ENCODE data around the gene KIF23. TPM values are rescaled to one million over a fixed set of nuclear protein-coding genes. Genes with fewer than 3 reads are reported as not detected.

KIF23 gene
- polyA plus RNA-seq, 1 donor = 15.9 TPM

- WGBS (ENCODE audit: insufficient coverage, low lambda C conversion rate) = no CpG with 5 or more reads among the region's 32 CpGs
- peak overlapping the region; percentile 77 for H3K4me3 ChIP-seq (ENCODE audit: low read length)
- no peaks in the 10 kb centered on the region for H3K9me3 ChIP-seq (ENCODE audit: control insufficient read depth, low read depth, low read length)
- H3K4me1 ChIP-seq (ENCODE audit: control insufficient read depth, insufficient read depth, low read length) = peaks cover 14% of the 10 kb centered on the region
- H3K27ac ChIP-seq (ENCODE audit: low read length) = peak overlapping the region; percentile 92
- no peaks in the 10 kb centered on the region for H3K27me3 ChIP-seq (ENCODE audit: control insufficient read depth, insufficient read depth, low read length)
- DNase-seq = no peak
- H3K36me3 ChIP-seq (ENCODE audit: control insufficient read depth, insufficient read depth, low read length) = peaks cover 23% of the 10 kb centered on the region
Observed at GRCh38 chr15:69451951-69452691, 38.0 kb downstream of the KIF23 start.

- H3K4me3 ChIP-seq (ENCODE audit: low read length) = peak within 1 kb of the TSS; percentile 77
- DNase-seq = peak; percentile 96 to 97
- WGBS (ENCODE audit: insufficient coverage, low lambda C conversion rate) = no CpG with 5 or more reads among the region's 77 CpGs
- no peaks in the 10 kb centered on the region for H3K27me3 ChIP-seq (ENCODE audit: control insufficient read depth, insufficient read depth, low read length)
- peaks cover 14% of the 10 kb centered on the region for H3K4me1 ChIP-seq (ENCODE audit: control insufficient read depth, insufficient read depth, low read length)
- H3K27ac ChIP-seq (ENCODE audit: low read length) = peak within 1 kb of the TSS; percentile 92
- H3K36me3 ChIP-seq (ENCODE audit: control insufficient read depth, insufficient read depth, low read length) = peaks cover 27% of the 10 kb centered on the region
- H3K9me3 ChIP-seq (ENCODE audit: control insufficient read depth, low read depth, low read length) = no peaks in the 10 kb centered on the region
Observed at GRCh38 chr15:69452692-69453521, 38.8 kb downstream of the KIF23 start, which contains the start of gene RPLP1. Gene RPLP1 (plus strand): TSS chr15:69452818. CDS start chr15:69452949, 131 bp downstream.

GRCh38 chr15:69454953-69455352 is 40.8 kb downstream of the KIF23 start:
- no peaks in the 10 kb centered on the region for H3K27me3 ChIP-seq (ENCODE audit: control insufficient read depth, insufficient read depth, low read length)
- H3K36me3 ChIP-seq (ENCODE audit: control insufficient read depth, insufficient read depth, low read length) = peaks cover 27% of the 10 kb centered on the region
- WGBS (ENCODE audit: insufficient coverage, low lambda C conversion rate) = no CpG with 5 or more reads among the region's 5 CpGs
- DNase-seq = no peak
- H3K4me1 ChIP-seq (ENCODE audit: control insufficient read depth, insufficient read depth, low read length) = peaks cover 14% of the 10 kb centered on the region
- no peaks in the 10 kb centered on the region for H3K9me3 ChIP-seq (ENCODE audit: control insufficient read depth, low read depth, low read length)
- no peak overlapping the region for H3K27ac ChIP-seq (ENCODE audit: low read length)
- H3K4me3 ChIP-seq (ENCODE audit: low read length) = peak overlapping the region; percentile 5

- Histone ChIP-seq H3K27me3 (ENCODE audit: control insufficient read depth, insufficient read depth, low read length) (no peaks in the 10 kb centered on the region), H3K4me3 (ENCODE audit: low read length) (no peak overlapping the region), H3K36me3 (ENCODE audit: control insufficient read depth, insufficient read depth, low read length) (peaks cover 27% of the 10 kb centered on the region), H3K9me3 (ENCODE audit: control insufficient read depth, low read depth, low read length) (no peaks in the 10 kb centered on the region), H3K4me1 (ENCODE audit: control insufficient read depth, insufficient read depth, low read length) (peaks cover 10% of the 10 kb centered on the region), H3K27ac (ENCODE audit: low read length) (no peak overlapping the region)
- 83% methylated on average over 1 of the region's 13 CpGs for WGBS (ENCODE audit: insufficient coverage, low lambda C conversion rate)
- no peak for DNase-seq
Observed at GRCh38 chr15:69456208-69457166, 42.3 kb downstream of the KIF23 start.

- 58% methylated on average over 2 of the region's 8 CpGs for WGBS (ENCODE audit: insufficient coverage, low lambda C conversion rate)
Observed at GRCh38 chr15:69457304-69458280, 43.4 kb downstream of the KIF23 start.

GRCh38 chr15:69459066-69459465 is 44.9 kb downstream of the KIF23 start:
- no peaks in the 10 kb centered on the region for H3K27me3 ChIP-seq (ENCODE audit: control insufficient read depth, insufficient read depth, low read length)
- peaks cover 20% of the 10 kb centered on the region for H3K4me1 ChIP-seq (ENCODE audit: control insufficient read depth, insufficient read depth, low read length)
- H3K36me3 ChIP-seq (ENCODE audit: control insufficient read depth, insufficient read depth, low read length) = peaks cover 27% of the 10 kb centered on the region
- DNase-seq = no peak
- no peak overlapping the region for H3K4me3 ChIP-seq (ENCODE audit: low read length)
- H3K27ac ChIP-seq (ENCODE audit: low read length) = no peak overlapping the region
- peaks cover 2% of the 10 kb centered on the region for H3K9me3 ChIP-seq (ENCODE audit: control insufficient read depth, low read depth, low read length)
- 100% methylated on average over 1 of the region's 2 CpGs for WGBS (ENCODE audit: insufficient coverage, low lambda C conversion rate)

More at GRCh38 chr15:69457304-69458280, 43.4 kb downstream of the KIF23 start:
- Histone ChIP-seq H3K4me1 (ENCODE audit: control insufficient read depth, insufficient read depth, low read length) (peaks cover 14% of the 10 kb centered on the region), H3K36me3 (ENCODE audit: control insufficient read depth, insufficient read depth, low read length) (peaks cover 27% of the 10 kb centered on the region), H3K4me3 (ENCODE audit: low read length) (no peak overlapping the region), H3K27ac (ENCODE audit: low read length) (no peak overlapping the region), H3K9me3 (ENCODE audit: control insufficient read depth, low read depth, low read length) (peaks cover 2% of the 10 kb centered on the region), H3K27me3 (ENCODE audit: control insufficient read depth, insufficient read depth, low read length) (no peaks in the 10 kb centered on the region)
- peak in 1 of 2 donors; percentile 16 for DNase-seq

- H3K4me3 ChIP-seq (ENCODE audit: low read length) = no peak overlapping the region
- H3K4me1 ChIP-seq (ENCODE audit: control insufficient read depth, insufficient read depth, low read length) = peaks cover 11% of the 10 kb centered on the region
- no CpG with 5 or more reads among the region's 1 CpG for WGBS (ENCODE audit: insufficient coverage, low lambda C conversion rate)
- DNase-seq = no peak
- H3K27me3 ChIP-seq (ENCODE audit: control insufficient read depth, insufficient read depth, low read length) = no peaks in the 10 kb centered on the region
- H3K27ac ChIP-seq (ENCODE audit: low read length) = no peak overlapping the region
- peaks cover 2% of the 10 kb centered on the region for H3K9me3 ChIP-seq (ENCODE audit: control insufficient read depth, low read depth, low read length)
- H3K36me3 ChIP-seq (ENCODE audit: control insufficient read depth, insufficient read depth, low read length) = peaks cover 17% of the 10 kb centered on the region
Observed at GRCh38 chr15:69460481-69460880, 46.3 kb downstream of the KIF23 start.

- Histone ChIP-seq H3K4me3 (ENCODE audit: low read length) (peak overlapping the region; percentile 43), H3K4me1 (ENCODE audit: control insufficient read depth, insufficient read depth, low read length) (peaks cover 11% of the 10 kb centered on the region), H3K9me3 (ENCODE audit: control insufficient read depth, low read depth, low read length) (peaks cover 2% of the 10 kb centered on the region), H3K27ac (ENCODE audit: low read length) (no peak overlapping the region), H3K36me3 (ENCODE audit: control insufficient read depth, insufficient read depth, low read length) (peaks cover 4% of the 10 kb centered on the region), H3K27me3 (ENCODE audit: control insufficient read depth, insufficient read depth, low read length) (no peaks in the 10 kb centered on the region)
- DNase-seq = no peak
- no CpG with 5 or more reads among the region's 23 CpGs for WGBS (ENCODE audit: insufficient coverage, low lambda C conversion rate)
Observed at GRCh38 chr15:69462030-69462492, 47.9 kb downstream of the KIF23 start.
